Eye (tissue), 1 donor: ENCODE measurements around the gene TRAK2.
A peak's percentile ranks its signal among the peaks of the same experiment; 100 is the strongest.
"Not testable (repeated sequence)": the region's sequence is repeated elsewhere in the genome, so short reads cannot be mapped to it uniquely, and the experiment has no call there.

ENCODE experiments used
- DNase-seq: peaks from one replicate; pipeline ENCODE4 v3.0.0-alpha.2; 2015

TRAK2 gene

GRCh38 chr2:201450954-201451291 lies 335 bp downstream of the TRAK2 start:
- peak; percentile 83 for DNase-seq

GRCh38 chr2:201448701-201449100 lies 2.6 kb downstream of the TRAK2 start:
- DNase-seq, result no peak

- DNase-seq, result no peak
Measured at GRCh38 chr2:201448061-201448460, 3.2 kb downstream of the TRAK2 start.

GRCh38 chr2:201447086-201447485 lies 4.2 kb downstream of the TRAK2 start:
- no peak for DNase-seq

- DNase-seq, result no peak
Measured at GRCh38 chr2:201444746-201445465, 6.4 kb downstream of the TRAK2 start.

- no peak for DNase-seq
Measured at GRCh38 chr2:201441409-201441808, 9.8 kb downstream of the TRAK2 start.

- DNase-seq, result peak; percentile 34
Measured at GRCh38 chr2:201440182-201440581, 11.1 kb downstream of the TRAK2 start.

- not testable (repeated sequence) for DNase-seq
Measured at GRCh38 chr2:201439336-201439922, 11.8 kb downstream of the TRAK2 start.

- DNase-seq, result no peak
Measured at GRCh38 chr2:201436141-201436540, 15.1 kb downstream of the TRAK2 start.

GRCh38 chr2:201433394-201433995 lies 17.8 kb downstream of the TRAK2 start:
- no peak for DNase-seq

- DNase-seq, result no peak
Measured at GRCh38 chr2:201432621-201433393, 18.5 kb downstream of the TRAK2 start.

- DNase-seq, result no peak
Measured at GRCh38 chr2:201432038-201432620, 19.1 kb downstream of the TRAK2 start.

- DNase-seq, result no peak
Measured at GRCh38 chr2:201430839-201431238, 20.4 kb downstream of the TRAK2 start.

GRCh38 chr2:201430322-201430721 lies 20.9 kb downstream of the TRAK2 start:
- not testable (repeated sequence) for DNase-seq

- DNase-seq, result not testable (repeated sequence)
Measured at GRCh38 chr2:201429835-201430234, 21.4 kb downstream of the TRAK2 start.

GRCh38 chr2:201428366-201428765 lies 22.9 kb downstream of the TRAK2 start:
- not testable (repeated sequence) for DNase-seq

- no peak for DNase-seq
Measured at GRCh38 chr2:201425952-201426351, 25.3 kb downstream of the TRAK2 start.

- peak; percentile 42 for DNase-seq
Measured at GRCh38 chr2:201420442-201421113, 30.7 kb downstream of the TRAK2 start.

GRCh38 chr2:201419986-201420385 lies 31.3 kb downstream of the TRAK2 start:
- DNase-seq, result no peak

- no peak for DNase-seq
Measured at GRCh38 chr2:201419057-201419635, 32.1 kb downstream of the TRAK2 start.

- DNase-seq, result no peak
Measured at GRCh38 chr2:201415149-201415548, 36.1 kb downstream of the TRAK2 start.
